ENCODE results near the gene BTG1. TPM values are rescaled to one million over a fixed set of nuclear protein-coding genes. Genes with fewer than 3 reads are reported as not detected.

BTG1 gene
- total and polyA plus RNA-seq, 2 of the 8 experiments (the other 6 are each of a cell fraction or from before 2014, with no cell fraction given) = 17.1 to 32.7 TPM

GRCh38 chr12:92178340-92178739, 32.7 kb upstream of the BTG1 start:
- Histone ChIP-seq H3K23me2 (ENCODE audit: low read depth, low read length) (no peaks in the 10 kb centered on the region), H4K20me1 (replicated peaks in 1 of 2; ENCODE audit: control insufficient read depth in 1 of 2, insufficient read depth in 2 of 2, low read length in 2 of 2) (no peaks in the 10 kb centered on the region), H2BK5ac (ENCODE audit: low read depth, low read length) (no peak overlapping the region), H4K91ac (replicated peaks; ENCODE audit: insufficient read length, low read length) (no peak overlapping the region), H4K5ac (ENCODE audit: insufficient read length, low read depth, low read length) (no peak overlapping the region), H3K18ac (ENCODE audit: extremely low read depth, low read length) (no peak overlapping the region), H3K9me3 (ENCODE audit: insufficient read depth in 2 of 2, low read depth in 1 of 2, low read length in 1 of 2) (no peaks in the 10 kb centered on the region), H3K79me1 (ENCODE audit: low read depth, low read length) (no peaks in the 10 kb centered on the region), H3K4ac (replicated peaks; ENCODE audit: insufficient read length, low read depth, low read length) (no peak overlapping the region), H3K9ac (replicated peaks in 1 of 4; ENCODE audit: extremely low read depth in 1 of 4, low read depth in 3 of 4, low read length in 3 of 4) (no peak overlapping the region), H3K4me2 (ENCODE audit: insufficient read depth in 1 of 2, low read depth in 2 of 2, low read length in 2 of 2) (no peak overlapping the region), H2BK120ac (replicated peaks; ENCODE audit: low read depth, low read length) (no peak overlapping the region), H4K8ac (ENCODE audit: extremely low read depth, insufficient read depth, low read length) (no peak overlapping the region), H2AFZ (ENCODE audit: low read length) (no peak overlapping the region), H2BK20ac (ENCODE audit: low read length) (no peak overlapping the region), H3K4me1 (replicated peaks in 1 of 4; ENCODE audit: control insufficient read depth in 3 of 4, insufficient read depth in 4 of 4, low read length in 3 of 4) (peaks cover 0 to 5% (median 1%) of the 10 kb centered on the region in 4 experiments; a peak in 2 of 7 replicates), H3K4me3 (ENCODE audit: extremely low read depth in 1 of 4, insufficient read depth in 2 of 4, low read depth in 3 of 4, low read length in 4 of 4) (no peak overlapping the region), H3K79me2 (ENCODE audit: control insufficient read depth in 1 of 2, insufficient read depth in 2 of 2, low read length in 2 of 2) (no peaks in the 10 kb centered on the region), H3K14ac (ENCODE audit: insufficient read length) (no peak overlapping the region), H3K23ac (ENCODE audit: insufficient read length) (no peak overlapping the region), H3K56ac (replicated peaks; ENCODE audit: insufficient read length, low read depth, low read length) (no peak overlapping the region), H3K27ac (ENCODE audit: low read depth, low read length) (no peak overlapping the region), H3K36me3 (ENCODE audit: control insufficient read depth in 2 of 4, insufficient read depth in 4 of 4, low read length in 3 of 4) (no peaks in the 10 kb centered on the region), H2AK5ac (ENCODE audit: low read depth, low read length) (no peak overlapping the region), H2BK12ac (ENCODE audit: low read depth, low read length) (no peak overlapping the region), H2BK15ac (ENCODE audit: low read length) (no peak overlapping the region), H3K27me3 (replicated peaks in 1 of 4; ENCODE audit: control insufficient read depth in 3 of 4, extremely low read depth in 1 of 4, insufficient read depth in 3 of 4, low read length in 3 of 4) (no peaks in the 10 kb centered on the region)
- 76% methylated on average over 1 of the region's 1 CpG; no CpG with 5 or more reads in 1 of the 2 experiments for WGBS, 2 experiments (ENCODE audit: extremely low coverage in 1 of 2, insufficient coverage in 1 of 2, insufficient read length in 1 of 2, insufficient replicate concordance in 2 of 2, low coverage in 1 of 2, low lambda C conversion rate in 2 of 2, missing lambda C conversion rate in 1 of 2)
- DNase-seq (ENCODE audit: low read depth in 1 of 2, low spot score in 2 of 2) (no peak), FAIRE-seq (no peak)
- POLR2A ChIA-PET (ENCODE audit: partially characterized antibody) = interaction anchor here (1.5 kb wide), 1 partner anchor 33 kb away, joined by 6 read pairs; the partner anchor contains the start of gene BTG1
- CTCF ChIA-PET (ENCODE audit: partially characterized antibody) = no interaction called here
- TF ChIP-seq TEAD4 (IDR thresholded peaks at IDR 0.05; ENCODE audit: low read depth, low read length) = no peak
- TF ChIP-seq USF2 (IDR thresholded peaks at IDR 0.05; ENCODE audit: low read length) = no peak
- no peak for TF ChIP-seq MAFK (IDR thresholded peaks at IDR 0.05; ENCODE audit: low read depth, low read length)
- no peak for TF ChIP-seq SP1 (IDR thresholded peaks at IDR 0.05; ENCODE audit: low read depth, low read length)
- no peak for TF ChIP-seq ATF2 (IDR thresholded peaks at IDR 0.05; ENCODE audit: low read length)
- no peak for TF ChIP-seq RBBP5 (IDR thresholded peaks at IDR 0.05; ENCODE audit: borderline replicate concordance, low read depth, low read length)
- TF ChIP-seq SRF (IDR thresholded peaks at IDR 0.05; ENCODE audit: low read depth, low read length) = no peak
- no peak for TF ChIP-seq CBX5 (IDR thresholded peaks at IDR 0.05; ENCODE audit: low read depth, low read length)
- TF ChIP-seq EZH2 (IDR thresholded peaks at IDR 0.05; ENCODE audit: low read depth, low read length, severe bottlenecking) = no peak
